ENCODE data around the gene TTC28.

The TTC28 gene

DNA sequence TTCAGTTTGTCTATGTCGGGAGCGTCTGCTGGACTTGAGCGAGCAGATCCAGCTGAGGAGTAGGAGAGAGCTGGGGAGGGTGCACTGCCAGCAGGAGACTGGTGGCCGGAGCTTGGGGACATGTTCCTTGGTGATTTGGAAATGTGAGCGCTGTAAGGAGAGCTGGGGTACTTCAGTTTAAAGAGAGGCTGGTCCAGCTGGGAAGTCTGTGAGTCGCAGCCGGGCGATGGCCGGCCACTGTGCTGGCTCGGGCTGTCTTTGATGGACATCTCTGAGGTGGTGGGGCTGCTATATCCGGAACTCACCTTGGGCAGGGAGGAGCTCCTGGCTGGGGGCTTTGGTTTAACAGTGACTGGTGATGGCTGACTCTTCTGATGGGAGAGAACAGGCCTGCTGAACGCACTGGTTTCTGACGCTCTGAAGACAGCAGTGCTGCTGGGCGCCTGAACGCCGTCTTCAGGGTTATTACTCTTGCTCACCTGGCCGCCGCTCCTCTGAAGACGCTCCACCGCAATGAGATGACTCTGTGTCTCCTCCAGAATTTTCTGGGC is 696.9 kb downstream of the TTC28 start:
- no peak for DNase-seq
- Histone ChIP-seq H3K27me3 (replicated peaks; ENCODE audit: control insufficient read depth, insufficient read depth, low read length, poor library complexity, severe bottlenecking) (no peaks in the 10 kb centered on the region), H3K4me1 (ENCODE audit: control insufficient read depth, insufficient read depth, low read length, poor library complexity, severe bottlenecking) (no peaks in the 10 kb centered on the region), H3K36me3 (ENCODE audit: control insufficient read depth, insufficient read depth, low read length) (no peaks in the 10 kb centered on the region), H3K4me3 (ENCODE audit: insufficient read depth, low read depth, low read length, poor library complexity, severe bottlenecking) (no peak overlapping the region), H3K9me3 (ENCODE audit: control insufficient read depth, low read length) (no peaks in the 10 kb centered on the region), H3K27ac (ENCODE audit: insufficient read depth, low read length, poor library complexity, severe bottlenecking) (no peak overlapping the region)

GRCh38 chr22:27982106-27982505 is 697.5 kb downstream of the TTC28 start:
- Histone ChIP-seq H3K27me3 (replicated peaks; ENCODE audit: control insufficient read depth, insufficient read depth, low read length, poor library complexity, severe bottlenecking) (no peaks in the 10 kb centered on the region), H3K36me3 (ENCODE audit: control insufficient read depth, insufficient read depth, low read length) (no peaks in the 10 kb centered on the region), H3K27ac (ENCODE audit: insufficient read depth, low read length, poor library complexity, severe bottlenecking) (no peak overlapping the region), H3K4me1 (ENCODE audit: control insufficient read depth, insufficient read depth, low read length, poor library complexity, severe bottlenecking) (no peaks in the 10 kb centered on the region), H3K9me3 (ENCODE audit: control insufficient read depth, low read length) (no peaks in the 10 kb centered on the region), H3K4me3 (ENCODE audit: insufficient read depth, low read depth, low read length, poor library complexity, severe bottlenecking) (no peak overlapping the region)
- DNase-seq: no peak

GRCh38 chr22:27980424-27981148 is 699.1 kb downstream of the TTC28 start:
- H3K4me1 ChIP-seq (ENCODE audit: control insufficient read depth, insufficient read depth, low read length, poor library complexity, severe bottlenecking): no peaks in the 10 kb centered on the region
- H3K4me3 ChIP-seq (ENCODE audit: insufficient read depth, low read depth, low read length, poor library complexity, severe bottlenecking): no peak overlapping the region
- no peak for DNase-seq
- no peaks in the 10 kb centered on the region for H3K36me3 ChIP-seq (ENCODE audit: control insufficient read depth, insufficient read depth, low read length)
- H3K27me3 ChIP-seq (replicated peaks; ENCODE audit: control insufficient read depth, insufficient read depth, low read length, poor library complexity, severe bottlenecking): no peaks in the 10 kb centered on the region
- no peaks in the 10 kb centered on the region for H3K9me3 ChIP-seq (ENCODE audit: control insufficient read depth, low read length)
- no peak overlapping the region for H3K27ac ChIP-seq (ENCODE audit: insufficient read depth, low read length, poor library complexity, severe bottlenecking)

GRCh38 chr22:27978802-27979201 is 700.8 kb downstream of the TTC28 start:
- Histone ChIP-seq H3K27ac (ENCODE audit: insufficient read depth, low read length, poor library complexity, severe bottlenecking) (no peak overlapping the region), H3K4me3 (ENCODE audit: insufficient read depth, low read depth, low read length, poor library complexity, severe bottlenecking) (no peak overlapping the region), H3K9me3 (ENCODE audit: control insufficient read depth, low read length) (no peaks in the 10 kb centered on the region), H3K27me3 (replicated peaks; ENCODE audit: control insufficient read depth, insufficient read depth, low read length, poor library complexity, severe bottlenecking) (no peaks in the 10 kb centered on the region), H3K4me1 (ENCODE audit: control insufficient read depth, insufficient read depth, low read length, poor library complexity, severe bottlenecking) (no peaks in the 10 kb centered on the region), H3K36me3 (ENCODE audit: control insufficient read depth, insufficient read depth, low read length) (no peaks in the 10 kb centered on the region)
- no peak for DNase-seq

DNA sequence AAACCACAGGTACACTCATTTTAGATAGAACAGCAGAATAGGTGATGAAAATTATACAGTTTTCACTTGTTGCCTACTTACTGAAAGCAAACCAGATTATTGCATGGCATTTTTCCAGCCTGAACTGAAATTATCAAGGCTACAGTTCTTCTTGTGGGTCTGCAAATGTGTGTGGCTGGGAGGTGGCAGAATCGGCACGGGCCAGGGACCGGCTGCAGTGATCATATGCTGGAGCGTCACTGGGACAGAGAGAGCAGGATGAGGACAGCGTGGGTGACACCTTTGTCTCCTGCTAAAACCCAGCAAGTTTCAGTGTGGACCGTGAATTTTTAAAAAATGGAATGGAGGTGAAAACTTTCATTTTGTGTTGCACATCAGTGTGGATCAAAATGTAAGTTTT is 701.3 kb downstream of the TTC28 start:
- Histone ChIP-seq H3K4me1 (ENCODE audit: control insufficient read depth, insufficient read depth, low read length, poor library complexity, severe bottlenecking) (no peaks in the 10 kb centered on the region), H3K9me3 (ENCODE audit: control insufficient read depth, low read length) (no peaks in the 10 kb centered on the region), H3K36me3 (ENCODE audit: control insufficient read depth, insufficient read depth, low read length) (no peaks in the 10 kb centered on the region), H3K27me3 (replicated peaks; ENCODE audit: control insufficient read depth, insufficient read depth, low read length, poor library complexity, severe bottlenecking) (no peaks in the 10 kb centered on the region), H3K27ac (ENCODE audit: insufficient read depth, low read length, poor library complexity, severe bottlenecking) (no peak overlapping the region), H3K4me3 (ENCODE audit: insufficient read depth, low read depth, low read length, poor library complexity, severe bottlenecking) (no peak overlapping the region)
- no peak for DNase-seq

DNA sequence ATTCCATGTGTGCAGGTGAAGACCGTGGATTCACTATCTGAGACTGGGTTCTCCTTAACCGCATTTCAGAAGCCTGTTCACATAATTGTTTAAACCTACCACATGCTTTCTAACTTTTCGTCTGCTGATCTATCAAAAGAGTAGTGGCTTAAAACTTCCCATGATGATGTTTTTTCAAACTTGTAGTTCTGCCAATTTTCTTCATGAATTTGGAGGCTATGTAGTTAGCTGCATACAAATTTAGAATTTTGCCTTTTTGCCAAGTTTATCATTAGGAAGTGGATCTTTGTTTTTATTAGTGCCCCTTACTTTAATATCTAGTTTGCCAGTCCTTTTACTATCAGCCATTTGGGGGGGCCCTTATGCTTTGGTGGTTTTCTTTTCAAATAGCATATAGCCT is 703.1 kb downstream of the TTC28 start:
- H3K36me3 ChIP-seq (ENCODE audit: control insufficient read depth, insufficient read depth, low read length): no peaks in the 10 kb centered on the region
- H3K9me3 ChIP-seq (ENCODE audit: control insufficient read depth, low read length): no peaks in the 10 kb centered on the region
- no peak overlapping the region for H3K27ac ChIP-seq (ENCODE audit: insufficient read depth, low read length, poor library complexity, severe bottlenecking)
- no peak for DNase-seq
- no peaks in the 10 kb centered on the region for H3K27me3 ChIP-seq (replicated peaks; ENCODE audit: control insufficient read depth, insufficient read depth, low read length, poor library complexity, severe bottlenecking)
- H3K4me1 ChIP-seq (ENCODE audit: control insufficient read depth, insufficient read depth, low read length, poor library complexity, severe bottlenecking): no peaks in the 10 kb centered on the region
- H3K4me3 ChIP-seq (ENCODE audit: insufficient read depth, low read depth, low read length, poor library complexity, severe bottlenecking): no peak overlapping the region

DNA sequence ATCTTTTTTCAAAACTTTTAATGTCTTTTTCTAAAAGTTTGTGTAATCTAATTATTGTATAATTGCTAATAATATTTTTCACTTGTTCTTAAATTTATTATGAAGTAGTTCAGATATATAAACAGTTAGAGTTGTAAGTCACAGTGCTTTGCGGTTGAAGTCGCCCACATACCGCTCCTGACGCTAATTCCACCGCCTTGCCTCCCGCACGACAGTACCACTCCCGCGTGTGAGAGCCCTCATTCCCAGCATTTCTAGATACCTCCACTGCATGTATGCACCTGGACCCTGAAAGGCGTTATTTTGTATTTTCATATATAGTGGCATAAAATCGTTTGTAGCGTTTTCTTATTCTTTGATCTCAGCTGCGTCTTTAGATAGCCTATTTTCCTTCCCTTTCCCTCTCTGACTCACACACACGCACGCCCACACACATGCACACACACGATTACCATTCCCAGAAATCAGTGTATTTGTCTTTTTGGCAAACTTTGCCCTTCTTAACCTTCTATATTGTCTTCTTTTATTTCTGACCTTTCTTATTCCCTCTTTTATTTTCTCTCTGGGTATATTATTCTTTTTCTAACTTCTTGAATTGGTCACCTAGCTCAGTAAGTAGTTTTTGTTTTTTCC is 704.1 kb downstream of the TTC28 start:
- DNase-seq: no peak
- Histone ChIP-seq H3K9me3 (ENCODE audit: control insufficient read depth, low read length) (no peaks in the 10 kb centered on the region), H3K27ac (ENCODE audit: insufficient read depth, low read length, poor library complexity, severe bottlenecking) (no peak overlapping the region), H3K4me1 (ENCODE audit: control insufficient read depth, insufficient read depth, low read length, poor library complexity, severe bottlenecking) (no peaks in the 10 kb centered on the region), H3K27me3 (replicated peaks; ENCODE audit: control insufficient read depth, insufficient read depth, low read length, poor library complexity, severe bottlenecking) (no peaks in the 10 kb centered on the region), H3K4me3 (ENCODE audit: insufficient read depth, low read depth, low read length, poor library complexity, severe bottlenecking) (no peak overlapping the region), H3K36me3 (ENCODE audit: control insufficient read depth, insufficient read depth, low read length) (no peaks in the 10 kb centered on the region)

- Histone ChIP-seq H3K36me3 (ENCODE audit: control insufficient read depth, insufficient read depth, low read length) (no peaks in the 10 kb centered on the region), H3K9me3 (ENCODE audit: control insufficient read depth, low read length) (no peaks in the 10 kb centered on the region), H3K27me3 (replicated peaks; ENCODE audit: control insufficient read depth, insufficient read depth, low read length, poor library complexity, severe bottlenecking) (no peaks in the 10 kb centered on the region), H3K4me3 (ENCODE audit: insufficient read depth, low read depth, low read length, poor library complexity, severe bottlenecking) (no peak overlapping the region), H3K27ac (ENCODE audit: insufficient read depth, low read length, poor library complexity, severe bottlenecking) (no peak overlapping the region), H3K4me1 (ENCODE audit: control insufficient read depth, insufficient read depth, low read length, poor library complexity, severe bottlenecking) (no peaks in the 10 kb centered on the region)
- no peak for DNase-seq
Observed at GRCh38 chr22:27973846-27974245, 705.8 kb downstream of the TTC28 start.

- H3K27ac ChIP-seq (ENCODE audit: insufficient read depth, low read length, poor library complexity, severe bottlenecking): no peak overlapping the region
- no peaks in the 10 kb centered on the region for H3K4me1 ChIP-seq (ENCODE audit: control insufficient read depth, insufficient read depth, low read length, poor library complexity, severe bottlenecking)
- H3K27me3 ChIP-seq (replicated peaks; ENCODE audit: control insufficient read depth, insufficient read depth, low read length, poor library complexity, severe bottlenecking): no peaks in the 10 kb centered on the region
- no peaks in the 10 kb centered on the region for H3K36me3 ChIP-seq (ENCODE audit: control insufficient read depth, insufficient read depth, low read length)
- H3K9me3 ChIP-seq (ENCODE audit: control insufficient read depth, low read length): no peaks in the 10 kb centered on the region
- no peak overlapping the region for H3K4me3 ChIP-seq (ENCODE audit: insufficient read depth, low read depth, low read length, poor library complexity, severe bottlenecking)
- DNase-seq: no peak
Observed at GRCh38 chr22:27972732-27973698, 706.6 kb downstream of the TTC28 start.
